Progenitor cell of endocrine pancreas (in vitro differentiated cells): ENCODE data around the gene TMEM178B. TPM values are rescaled to one million over a fixed set of nuclear protein-coding genes. Genes with fewer than 3 reads are reported as not detected.

Experiments
- DNase-seq: peaks from one replicate; pipeline ENCODE4 v3.0.0; 2021; ENCODE audit warnings: low spot score; ENCODE audit not compliant: unreplicated experiment
- H3K27ac Mint-ChIP-seq: 2 replicates; pipeline ENCODE4 v1.8.0; 2021; ENCODE audit warnings: mild to moderate bottlenecking, moderate library complexity, mixed read lengths
- H3K27me3 Mint-ChIP-seq: 2 replicates; pipeline ENCODE4 v1.8.0; 2021; ENCODE audit warnings: mixed read lengths
- H3K36me3 Mint-ChIP-seq: 2 replicates; pipeline ENCODE4 v1.8.0; 2022; ENCODE audit warnings: mixed read lengths; ENCODE audit not compliant: insufficient read depth
- H3K4me1 Mint-ChIP-seq: 2 replicates; pipeline ENCODE4 v1.8.0; 2021; ENCODE audit warnings: low read depth, mixed read lengths
- H3K4me3 Mint-ChIP-seq: 2 replicates; pipeline ENCODE4 v1.8.0; 2021; ENCODE audit warnings: low read depth, mild to moderate bottlenecking, moderate library complexity, mixed read lengths
- H3K9me3 Mint-ChIP-seq: 2 replicates; pipeline ENCODE4 v1.8.0; 2021; ENCODE audit warnings: low read depth, mixed read lengths
- CTCF ChIP-seq: fragments of 200-600 bp; sonication (generic); IDR thresholded peaks from one replicate; pipeline ENCODE4 v1.5.0; 2021; ENCODE audit warnings: antibody characterized with exemption, mild to moderate bottlenecking; ENCODE audit not compliant: unreplicated experiment
- total RNA-seq: library from RNA; stranded (reverse); gene quantifications from 2 replicates; pipeline ENCODE4 v1.2.1, GENCODE V29; 2021

TMEM178B gene
- total RNA-seq, 1 donor from 2014 or later: 2.8 TPM

- TF ChIP-seq CTCF: no peak
- Mint-ChIP-seq H3K4me3 (no peak overlapping the region), H3K27ac (no peak overlapping the region), H3K36me3 (no peaks in the 10 kb centered on the region), H3K4me1 (no peaks in the 10 kb centered on the region), H3K27me3 (peaks cover 24% of the 10 kb centered on the region), H3K9me3 (no peaks in the 10 kb centered on the region)
- no peak for DNase-seq
These were observed 337.3 kb downstream of the TMEM178B start for GRCh38 chr7:141411133-141411532.

- TF ChIP-seq CTCF: no peak
- no peak overlapping the region for H3K27ac Mint-ChIP-seq
These were observed 342.1 kb downstream of the TMEM178B start for GRCh38 chr7:141415999-141416398.

GRCh38 chr7:141416650-141417270 is 342.9 kb downstream of the TMEM178B start:
- no peaks in the 10 kb centered on the region for H3K36me3 Mint-ChIP-seq
- no peak for TF ChIP-seq CTCF
- no peak overlapping the region for H3K4me3 Mint-ChIP-seq
- peaks cover 6% of the 10 kb centered on the region for H3K4me1 Mint-ChIP-seq
- DNase-seq: no peak
- H3K27me3 Mint-ChIP-seq: peaks cover 5% of the 10 kb centered on the region
- H3K9me3 Mint-ChIP-seq: no peaks in the 10 kb centered on the region
- no peak overlapping the region for H3K27ac Mint-ChIP-seq

More at GRCh38 chr7:141415999-141416398, 342.1 kb downstream of the TMEM178B start:
- Mint-ChIP-seq H3K27me3 (peaks cover 8% of the 10 kb centered on the region), H3K36me3 (no peaks in the 10 kb centered on the region), H3K4me1 (peaks cover 6% of the 10 kb centered on the region), H3K4me3 (no peak overlapping the region), H3K9me3 (no peaks in the 10 kb centered on the region)
- DNase-seq: no peak

- DNase-seq: no peak
- no peak overlapping the region for H3K4me3 Mint-ChIP-seq
- peaks cover 5% of the 10 kb centered on the region for H3K27me3 Mint-ChIP-seq
- no peaks in the 10 kb centered on the region for H3K9me3 Mint-ChIP-seq
- TF ChIP-seq CTCF: no peak
- H3K4me1 Mint-ChIP-seq: peaks cover 6% of the 10 kb centered on the region
- H3K27ac Mint-ChIP-seq: no peak overlapping the region
- no peaks in the 10 kb centered on the region for H3K36me3 Mint-ChIP-seq
These were observed 343.6 kb downstream of the TMEM178B start for GRCh38 chr7:141417506-141417905.

GRCh38 chr7:141418066-141418465 is 344.2 kb downstream of the TMEM178B start:
- Mint-ChIP-seq H3K4me3 (no peak overlapping the region), H3K27ac (no peak overlapping the region), H3K27me3 (peaks cover 3% of the 10 kb centered on the region), H3K4me1 (peaks cover 6% of the 10 kb centered on the region), H3K36me3 (no peaks in the 10 kb centered on the region), H3K9me3 (no peaks in the 10 kb centered on the region)
- TF ChIP-seq CTCF: no peak
- no peak for DNase-seq
